OCI-LY7 (cell line): ENCODE measurements around the gene RIMBP2. TPM values are rescaled to one million over a fixed set of nuclear protein-coding genes. Genes with fewer than 3 reads are reported as not detected.

Experiments
- BruUV-seq: library from RNA; stranded (reverse); fragments of 400-500 nt; replicated peaks from 2 replicates; lab custom pipeline; 2021; lab: Mats Ljungman, UMichigan
- CTCF ChIA-PET: fragments of 300-600 bp; sonication (Branson Sonifier 250); formaldehyde crosslinking; loops from one replicate; lab custom pipeline; 2022; ENCODE audit warnings: antibody characterized with exemption; ENCODE audit not compliant: unreplicated experiment; lab: Charles Lee
- POLR2A ChIA-PET: fragments of 300-600 bp; sonication (Branson Sonifier 250); formaldehyde crosslinking; loops from one replicate; lab custom pipeline; 2022; ENCODE audit warnings: antibody characterized with exemption; lab: Charles Lee
- DNase-seq: peaks from one replicate; pipeline ENCODE4 v3.0.0-alpha.2; 2015; ENCODE audit warnings: low spot score
- H2AFZ ChIP-seq: fragments of 200-600 bp; sonication (generic), shearing (Covaris generic); 2 replicates; pipeline ENCODE4 v1.6.1; 2014; ENCODE audit warnings: mild to moderate bottlenecking, antibody characterized with exemption, low read length, moderate library complexity
- H3K27ac ChIP-seq: fragments of 200-600 bp; sonication (generic); 2 replicates; pipeline ENCODE4 v1.5.1; 2014; ENCODE audit warnings: mixed run types, low read depth, mild to moderate bottlenecking, moderate library complexity, low read length, inconsistent platforms; ENCODE audit not compliant: poor library complexity, severe bottlenecking
- H3K36me3 ChIP-seq: fragments of 200-600 bp; sonication (generic); 2 replicates; pipeline ENCODE4 v1.6.1; 2014; ENCODE audit warnings: mild to moderate bottlenecking, antibody characterized with exemption, low read length, moderate library complexity, mixed read lengths; ENCODE audit not compliant: insufficient read depth
- H3K4me1 ChIP-seq: fragments of 200-600 bp; sonication (generic); 2 replicates; pipeline ENCODE4 v1.5.1; 2014; ENCODE audit warnings: mild to moderate bottlenecking, low read length; ENCODE audit not compliant: insufficient read depth, poor library complexity, severe bottlenecking
- H3K4me2 ChIP-seq: fragments of 200-600 bp; sonication (generic); 2 replicates; pipeline ENCODE4 v1.6.1; 2014; ENCODE audit warnings: mild to moderate bottlenecking, low read length
- H3K4me3 ChIP-seq: fragments of 200-600 bp; sonication (generic); 2 replicates; pipeline ENCODE4 v1.5.1; 2014; ENCODE audit warnings: mild to moderate bottlenecking, low read depth, low read length; ENCODE audit not compliant: poor library complexity, severe bottlenecking
- H3K79me2 ChIP-seq: fragments of 200-600 bp; sonication (generic); 2 replicates; pipeline ENCODE4 v1.6.1; 2016; ENCODE audit warnings: low read depth, mild to moderate bottlenecking, low read length, moderate library complexity, mixed read lengths; ENCODE audit not compliant: insufficient read depth
- H3K9me2 ChIP-seq: fragments of 200-600 bp; sonication (generic); 2 replicates; pipeline ENCODE4 v1.6.1; 2016; ENCODE audit warnings: mild to moderate bottlenecking, low read length, mixed read lengths; ENCODE audit not compliant: insufficient read depth
- H3K9me3 ChIP-seq: fragments of 200-600 bp; sonication (generic); 2 replicates; pipeline ENCODE4 v1.6.1; 2014; ENCODE audit warnings: mild to moderate bottlenecking, mixed run types, low read length, mixed read lengths
- H4K20me1 ChIP-seq: fragments of 200-600 bp; sonication (generic); 2 replicates; pipeline ENCODE4 v1.6.1; 2014; ENCODE audit warnings: mild to moderate bottlenecking, antibody characterized with exemption, low read length, moderate library complexity, mixed read lengths; ENCODE audit not compliant: insufficient read depth
- EZH2phosphoT487 ChIP-seq: fragments of 200-600 bp; sonication (generic); IDR thresholded peaks from 2 replicates; pipeline ENCODE4 v1.6.1; 2018; ENCODE audit warnings: low read depth, borderline replicate concordance, mild to moderate bottlenecking, mixed run types, antibody characterized with exemption, low read length, moderate library complexity, mixed read lengths
- intact Hi-C: fragments of 100-400 bp; cut with micrococcal nuclease; formaldehyde crosslinking; loops from one replicate; pipeline ENCODE4 v1.10.0; 2022; ENCODE audit not compliant: unreplicated experiment
- total RNA-seq, 2 experiments: library from RNA; depleted of rRNA in 1 of 2; stranded (reverse); fragments of >200 nt in 1 of 2; shearing (Covaris generic) in 1 of 2; gene quantifications; 2 replicates each; pipeline ENCODE4 v1.2.3, GENCODE V29; 2014 to 2022
- TF ChIP-seq, protein P1 (sequence below): fragments of 200-600 bp; sonication (generic); conservative IDR thresholded peaks from 2 replicates; pipeline ENCODE4 v1.5.1; 2014; ENCODE audit warnings: mild to moderate bottlenecking, antibody characterized with exemption, low read length, moderate library complexity, mixed read lengths

The RIMBP2 gene
- total RNA-seq, 2 experiments from 2014 or later: not detected

DNA sequence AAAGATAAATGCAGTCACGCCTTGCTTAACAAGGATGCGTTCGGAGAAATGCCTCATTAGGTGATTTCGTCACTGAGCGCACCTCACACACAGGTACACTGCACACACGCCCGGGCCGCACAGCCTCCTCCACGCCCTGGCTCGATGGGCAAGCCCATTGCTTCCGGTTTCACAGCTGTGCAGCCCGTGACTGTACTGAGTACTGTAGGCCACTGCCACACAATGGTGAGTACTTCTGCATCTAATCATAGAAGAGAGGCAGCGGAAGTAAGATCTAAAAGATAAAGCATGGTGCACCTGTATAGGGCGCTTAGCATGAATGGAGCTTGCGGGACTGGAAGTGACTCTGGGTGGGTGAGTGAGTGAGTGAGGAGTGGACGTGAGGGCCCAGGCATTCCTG is 4.3 kb downstream of the RIMBP2 start:
- Histone ChIP-seq H3K4me1 (no peaks in the 10 kb centered on the region), H2AFZ (no peak overlapping the region), H4K20me1 (no peaks in the 10 kb centered on the region), H3K36me3 (no peaks in the 10 kb centered on the region), H3K4me2 (no peak overlapping the region), H3K27ac (no peak overlapping the region), H3K9me3 (no peaks in the 10 kb centered on the region), H3K79me2 (no peaks in the 10 kb centered on the region), H3K4me3 (no peak overlapping the region), H3K9me2 (no peaks in the 10 kb centered on the region)
- ChIA-PET POLR2A (no interaction called here), CTCF (no interaction called here)
- no peak for DNase-seq
- intact Hi-C loops: no loop called here
- TF ChIP-seq, protein P1, sequence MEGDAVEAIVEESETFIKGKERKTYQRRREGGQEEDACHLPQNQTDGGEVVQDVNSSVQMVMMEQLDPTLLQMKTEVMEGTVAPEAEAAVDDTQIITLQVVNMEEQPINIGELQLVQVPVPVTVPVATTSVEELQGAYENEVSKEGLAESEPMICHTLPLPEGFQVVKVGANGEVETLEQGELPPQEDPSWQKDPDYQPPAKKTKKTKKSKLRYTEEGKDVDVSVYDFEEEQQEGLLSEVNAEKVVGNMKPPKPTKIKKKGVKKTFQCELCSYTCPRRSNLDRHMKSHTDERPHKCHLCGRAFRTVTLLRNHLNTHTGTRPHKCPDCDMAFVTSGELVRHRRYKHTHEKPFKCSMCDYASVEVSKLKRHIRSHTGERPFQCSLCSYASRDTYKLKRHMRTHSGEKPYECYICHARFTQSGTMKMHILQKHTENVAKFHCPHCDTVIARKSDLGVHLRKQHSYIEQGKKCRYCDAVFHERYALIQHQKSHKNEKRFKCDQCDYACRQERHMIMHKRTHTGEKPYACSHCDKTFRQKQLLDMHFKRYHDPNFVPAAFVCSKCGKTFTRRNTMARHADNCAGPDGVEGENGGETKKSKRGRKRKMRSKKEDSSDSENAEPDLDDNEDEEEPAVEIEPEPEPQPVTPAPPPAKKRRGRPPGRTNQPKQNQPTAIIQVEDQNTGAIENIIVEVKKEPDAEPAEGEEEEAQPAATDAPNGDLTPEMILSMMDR: no peak
- no peak for TF ChIP-seq EZH2phosphoT487
- BruUV-seq: no TSS peak

DNA sequence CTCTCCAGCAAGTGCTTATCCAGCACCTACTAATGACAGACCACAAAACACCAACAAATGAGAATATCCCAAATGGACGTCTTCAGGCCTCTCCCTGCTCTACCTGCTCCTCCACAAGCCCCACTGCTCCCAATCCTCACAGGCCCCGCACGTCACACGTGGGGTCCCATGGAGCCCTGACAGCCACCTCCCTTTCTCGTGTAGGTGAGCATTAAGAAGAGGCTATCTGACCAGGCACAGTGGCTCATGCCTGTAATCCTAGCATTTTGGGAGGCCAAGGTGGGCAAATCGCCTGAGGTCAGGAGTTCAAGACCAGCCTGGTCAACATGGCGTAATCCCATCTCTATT is 5.4 kb downstream of the RIMBP2 start:
- no peak for DNase-seq
- POLR2A ChIA-PET: no interaction called here

DNA sequence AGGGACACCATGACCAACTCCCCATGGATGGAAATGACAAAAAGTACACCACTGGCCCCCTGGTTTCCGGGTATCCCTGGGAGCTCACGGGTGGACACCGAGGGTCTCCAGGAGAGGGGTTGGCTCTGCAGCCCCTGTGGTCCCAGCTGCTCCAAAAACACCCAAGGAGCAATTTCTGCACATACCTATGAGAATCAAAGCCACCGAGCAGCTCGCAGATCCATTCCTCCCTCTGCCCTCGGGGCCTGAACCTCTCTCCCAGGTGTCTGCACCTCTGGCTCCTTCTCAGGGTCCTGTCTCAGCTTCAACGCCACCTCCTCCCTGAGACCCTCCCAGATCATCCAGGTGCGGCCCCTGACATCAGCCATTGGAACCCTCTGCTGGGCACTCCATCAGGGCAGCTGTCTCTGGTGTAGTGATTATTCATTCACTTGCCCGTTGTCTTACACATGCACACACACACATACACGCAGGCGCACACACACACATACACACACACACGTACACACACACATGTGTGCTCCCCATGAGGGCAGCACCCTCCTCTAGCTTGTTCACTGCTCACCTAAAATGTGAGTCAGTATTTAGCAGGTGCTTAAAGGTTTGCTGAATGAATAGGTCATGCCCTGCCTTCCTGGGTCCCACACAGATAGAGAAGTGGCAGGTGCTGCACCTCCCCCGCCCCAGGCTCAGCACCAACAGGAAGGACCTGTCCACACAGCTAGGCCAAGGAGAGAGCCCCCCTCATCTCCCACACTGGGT is 5.9 kb downstream of the RIMBP2 start:
- no TSS peak for BruUV-seq
- no peaks in the 10 kb centered on the region for H4K20me1 ChIP-seq
- DNase-seq: no peak
- no peak for TF ChIP-seq EZH2phosphoT487
- H3K9me3 ChIP-seq: no peaks in the 10 kb centered on the region
- no peaks in the 10 kb centered on the region for H3K36me3 ChIP-seq
- CTCF ChIA-PET: no interaction called here
- no peak overlapping the region for H3K27ac ChIP-seq
- H3K4me3 ChIP-seq: no peak overlapping the region
- no peak overlapping the region for H3K4me2 ChIP-seq
- intact Hi-C loops: no loop called here
- H2AFZ ChIP-seq: no peak overlapping the region
- no peaks in the 10 kb centered on the region for H3K4me1 ChIP-seq
- no peaks in the 10 kb centered on the region for H3K79me2 ChIP-seq
- no peaks in the 10 kb centered on the region for H3K9me2 ChIP-seq
- POLR2A ChIA-PET: interaction anchor here (1.2 kb wide), 1 partner anchor 25 kb away, joined by 3 read pairs; no protein-coding TSS in a partner anchor

More for the DNA sequence above, 5.4 kb downstream of the RIMBP2 start:
- H2AFZ ChIP-seq: no peak overlapping the region
- H3K4me1 ChIP-seq: no peaks in the 10 kb centered on the region
- no peak overlapping the region for H3K4me3 ChIP-seq
- H4K20me1 ChIP-seq: no peaks in the 10 kb centered on the region
- no peaks in the 10 kb centered on the region for H3K9me2 ChIP-seq
- BruUV-seq: no TSS peak
- H3K27ac ChIP-seq: no peak overlapping the region
- H3K9me3 ChIP-seq: no peaks in the 10 kb centered on the region
- H3K4me2 ChIP-seq: no peak overlapping the region
- no peak for TF ChIP-seq EZH2phosphoT487
- TF ChIP-seq, protein P1: no peak
- CTCF ChIA-PET: no interaction called here
- intact Hi-C loops: no loop called here
- H3K36me3 ChIP-seq: no peaks in the 10 kb centered on the region
- H3K79me2 ChIP-seq: no peaks in the 10 kb centered on the region
